OCI-LY7 (cell line): ENCODE measurements around the gene FAM229A. TPM values are rescaled to one million over a fixed set of nuclear protein-coding genes. Genes with fewer than 3 reads are reported as not detected.

Experiments
- BruUV-seq: library from RNA; stranded (reverse); fragments of 400-500 nt; replicated peaks from 2 replicates; lab custom pipeline; 2021; lab: Mats Ljungman, UMichigan
- CTCF ChIA-PET: fragments of 300-600 bp; sonication (Branson Sonifier 250); formaldehyde crosslinking; loops from one replicate; lab custom pipeline; 2022; ENCODE audit warnings: antibody characterized with exemption; ENCODE audit not compliant: unreplicated experiment; lab: Charles Lee
- POLR2A ChIA-PET: fragments of 300-600 bp; sonication (Branson Sonifier 250); formaldehyde crosslinking; loops from one replicate; lab custom pipeline; 2022; ENCODE audit warnings: antibody characterized with exemption; lab: Charles Lee
- DNase-seq: peaks from one replicate; pipeline ENCODE4 v3.0.0-alpha.2; 2015; ENCODE audit warnings: low spot score
- H2AFZ ChIP-seq: fragments of 200-600 bp; sonication (generic), shearing (Covaris generic); 2 replicates; pipeline ENCODE4 v1.6.1; 2014; ENCODE audit warnings: mild to moderate bottlenecking, antibody characterized with exemption, low read length, moderate library complexity
- H3K27ac ChIP-seq: fragments of 200-600 bp; sonication (generic); 2 replicates; pipeline ENCODE4 v1.5.1; 2014; ENCODE audit warnings: mixed run types, low read depth, mild to moderate bottlenecking, moderate library complexity, low read length, inconsistent platforms; ENCODE audit not compliant: poor library complexity, severe bottlenecking
- H3K36me3 ChIP-seq: fragments of 200-600 bp; sonication (generic); 2 replicates; pipeline ENCODE4 v1.6.1; 2014; ENCODE audit warnings: mild to moderate bottlenecking, antibody characterized with exemption, low read length, moderate library complexity, mixed read lengths; ENCODE audit not compliant: insufficient read depth
- H3K4me1 ChIP-seq: fragments of 200-600 bp; sonication (generic); 2 replicates; pipeline ENCODE4 v1.5.1; 2014; ENCODE audit warnings: mild to moderate bottlenecking, low read length; ENCODE audit not compliant: insufficient read depth, poor library complexity, severe bottlenecking
- H3K4me2 ChIP-seq: fragments of 200-600 bp; sonication (generic); 2 replicates; pipeline ENCODE4 v1.6.1; 2014; ENCODE audit warnings: mild to moderate bottlenecking, low read length
- H3K4me3 ChIP-seq: fragments of 200-600 bp; sonication (generic); 2 replicates; pipeline ENCODE4 v1.5.1; 2014; ENCODE audit warnings: mild to moderate bottlenecking, low read depth, low read length; ENCODE audit not compliant: poor library complexity, severe bottlenecking
- H3K79me2 ChIP-seq: fragments of 200-600 bp; sonication (generic); 2 replicates; pipeline ENCODE4 v1.6.1; 2016; ENCODE audit warnings: low read depth, mild to moderate bottlenecking, low read length, moderate library complexity, mixed read lengths; ENCODE audit not compliant: insufficient read depth
- H3K9me2 ChIP-seq: fragments of 200-600 bp; sonication (generic); 2 replicates; pipeline ENCODE4 v1.6.1; 2016; ENCODE audit warnings: mild to moderate bottlenecking, low read length, mixed read lengths; ENCODE audit not compliant: insufficient read depth
- H3K9me3 ChIP-seq: fragments of 200-600 bp; sonication (generic); 2 replicates; pipeline ENCODE4 v1.6.1; 2014; ENCODE audit warnings: mild to moderate bottlenecking, mixed run types, low read length, mixed read lengths
- H4K20me1 ChIP-seq: fragments of 200-600 bp; sonication (generic); 2 replicates; pipeline ENCODE4 v1.6.1; 2014; ENCODE audit warnings: mild to moderate bottlenecking, antibody characterized with exemption, low read length, moderate library complexity, mixed read lengths; ENCODE audit not compliant: insufficient read depth
- CTCF ChIP-seq: fragments of 200-600 bp; sonication (generic); conservative IDR thresholded peaks from 2 replicates; pipeline ENCODE4 v1.5.1; 2014; ENCODE audit warnings: mild to moderate bottlenecking, antibody characterized with exemption, low read length, moderate library complexity, mixed read lengths
- EZH2phosphoT487 ChIP-seq: fragments of 200-600 bp; sonication (generic); IDR thresholded peaks from 2 replicates; pipeline ENCODE4 v1.6.1; 2018; ENCODE audit warnings: low read depth, borderline replicate concordance, mild to moderate bottlenecking, mixed run types, antibody characterized with exemption, low read length, moderate library complexity, mixed read lengths
- intact Hi-C: fragments of 100-400 bp; cut with micrococcal nuclease; formaldehyde crosslinking; loops from one replicate; pipeline ENCODE4 v1.10.0; 2022; ENCODE audit not compliant: unreplicated experiment
- total RNA-seq, 2 experiments: library from RNA; depleted of rRNA in 1 of 2; stranded (reverse); fragments of >200 nt in 1 of 2; shearing (Covaris generic) in 1 of 2; gene quantifications; 2 replicates each; pipeline ENCODE4 v1.2.3, GENCODE V29; 2014 to 2022

Gene FAM229A
- total RNA-seq, 2 experiments from 2014 or later, result 3.2 to 16.5 TPM

- Histone ChIP-seq H3K9me3 (no peaks in the 10 kb centered on the region), H3K9me2 (no peaks in the 10 kb centered on the region), H3K4me1 (no peaks in the 10 kb centered on the region), H3K4me2 (no peak overlapping the region), H3K4me3 (no peak overlapping the region), H3K79me2 (no peaks in the 10 kb centered on the region), H2AFZ (no peak overlapping the region), H3K36me3 (peaks cover 59% of the 10 kb centered on the region), H4K20me1 (no peaks in the 10 kb centered on the region), H3K27ac (no peak overlapping the region)
- BruUV-seq, result no TSS peak
- CTCF ChIA-PET, result no interaction called here
- TF ChIP-seq EZH2phosphoT487 (no peak), CTCF (no peak)
- intact Hi-C loops, result no loop called here
- POLR2A ChIA-PET, result interaction anchor here (0.7 to 0.8 kb wide), 3 partner anchors 21 to 84 kb away, joined by 3 to 4 read pairs (median 3); no protein-coding TSS in a partner anchor
- DNase-seq, result no peak
Observed at GRCh38 chr1:32386676-32387392, 24.5 kb upstream of the FAM229A start.

- intact Hi-C loops, result no loop called here
- Histone ChIP-seq H3K4me1 (no peaks in the 10 kb centered on the region), H3K4me2 (no peak overlapping the region), H3K27ac (no peak overlapping the region), H2AFZ (no peak overlapping the region), H3K9me2 (no peaks in the 10 kb centered on the region), H3K36me3 (peaks cover 84% of the 10 kb centered on the region), H4K20me1 (no peaks in the 10 kb centered on the region), H3K4me3 (no peak overlapping the region), H3K9me3 (no peaks in the 10 kb centered on the region), H3K79me2 (no peaks in the 10 kb centered on the region)
- no peak for DNase-seq
- ChIA-PET POLR2A (interaction anchor here (0.6 kb wide), 2 partner anchors 9 to 10 kb away, joined by 3 read pairs; no protein-coding TSS in a partner anchor), CTCF (no interaction called here)
- TF ChIP-seq CTCF, result no peak
- no peak for TF ChIP-seq EZH2phosphoT487
- no TSS peak for BruUV-seq
Observed at GRCh38 chr1:32380057-32380456, 17.8 kb upstream of the FAM229A start.
